Stimulated activated CD4-positive, alpha-beta T cell treated with anti-CD3 and anti-CD28 coated beads, Interleukin-12 subunit alpha, Interleukin-12 subunit beta, amount 100 ng/mL, for 4 hours (primary cell): Measurements from ENCODE around the gene VPS13D.

ENCODE experiments used
- DNase-seq: peaks from one replicate; pipeline ENCODE4 v3.0.0-alpha.2; 2020

The VPS13D gene

DNA sequence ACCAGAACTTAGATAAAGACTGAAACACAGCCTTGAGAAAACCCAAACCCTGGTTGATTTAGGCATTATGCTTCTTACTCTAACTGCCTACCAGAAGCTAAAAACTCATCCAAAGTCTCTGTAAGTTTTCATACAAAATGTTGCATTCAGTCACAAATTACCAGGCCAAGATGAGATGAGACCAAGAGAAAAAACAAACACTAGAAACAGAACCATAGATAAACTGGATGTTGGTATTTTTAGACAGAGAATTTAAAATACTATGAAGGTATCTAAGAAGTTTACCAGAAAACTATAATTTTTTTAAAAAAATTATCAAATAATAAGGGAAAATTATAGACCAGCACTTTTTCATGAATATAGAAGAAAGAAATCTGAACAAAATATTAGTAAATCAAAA, 180.5 kb downstream of the VPS13D start:
- DNase-seq, result no peak

- DNase-seq, result no peak
Measured at GRCh38 chr1:12411098-12411497, 181.3 kb downstream of the VPS13D start.

- no peak for DNase-seq
Measured at GRCh38 chr1:12411747-12412146, 181.9 kb downstream of the VPS13D start.

GRCh38 chr1:12412439-12412838, 182.6 kb downstream of the VPS13D start:
- DNase-seq, result no peak

- no peak for DNase-seq
Measured at GRCh38 chr1:12413664-12414410, 184.0 kb downstream of the VPS13D start.

GRCh38 chr1:12414444-12415018, 184.7 kb downstream of the VPS13D start:
- no peak for DNase-seq

DNA sequence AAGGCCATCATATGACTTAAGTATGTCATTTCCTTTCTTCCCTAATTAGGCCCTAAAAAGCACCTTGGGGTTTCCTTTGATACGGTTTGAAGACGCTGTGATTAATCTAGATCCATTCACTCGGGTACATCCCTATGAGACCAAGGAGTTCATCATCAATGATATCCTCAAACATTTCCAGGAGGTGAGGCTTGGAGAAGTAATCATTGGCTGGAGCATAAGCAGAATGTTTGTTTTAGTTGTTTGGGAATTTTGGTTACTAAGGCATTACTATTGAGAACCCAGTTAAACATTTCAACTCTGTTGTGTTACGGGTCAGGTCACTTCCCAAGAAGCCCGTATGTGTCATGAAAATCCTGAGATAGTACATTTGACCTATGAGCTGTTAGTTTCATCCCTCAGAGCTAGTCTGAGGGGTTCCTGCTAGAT, 185.2 kb downstream of the VPS13D start:
- no peak for DNase-seq

- DNase-seq, result no peak
Measured at GRCh38 chr1:12416101-12416500, 186.3 kb downstream of the VPS13D start.

DNA sequence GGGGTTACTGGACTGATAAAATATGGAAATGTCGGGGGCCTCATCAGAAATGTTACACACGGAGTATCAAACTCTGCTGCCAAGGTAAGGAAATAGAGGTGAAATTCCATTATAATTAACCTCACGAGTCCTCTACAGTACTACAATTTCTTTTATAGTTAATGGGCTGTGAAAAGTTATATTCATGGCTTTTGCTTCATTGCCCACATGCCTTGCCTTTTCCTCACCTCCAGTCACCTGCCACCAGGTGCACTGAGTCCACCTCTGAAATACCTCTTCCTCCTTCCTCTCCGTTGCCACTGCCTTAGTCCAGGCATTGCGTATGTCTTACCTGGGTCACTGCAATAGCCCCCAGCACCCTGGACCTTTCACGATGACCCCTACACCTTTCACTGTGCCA, 186.9 kb downstream of the VPS13D start:
- no peak for DNase-seq

DNA sequence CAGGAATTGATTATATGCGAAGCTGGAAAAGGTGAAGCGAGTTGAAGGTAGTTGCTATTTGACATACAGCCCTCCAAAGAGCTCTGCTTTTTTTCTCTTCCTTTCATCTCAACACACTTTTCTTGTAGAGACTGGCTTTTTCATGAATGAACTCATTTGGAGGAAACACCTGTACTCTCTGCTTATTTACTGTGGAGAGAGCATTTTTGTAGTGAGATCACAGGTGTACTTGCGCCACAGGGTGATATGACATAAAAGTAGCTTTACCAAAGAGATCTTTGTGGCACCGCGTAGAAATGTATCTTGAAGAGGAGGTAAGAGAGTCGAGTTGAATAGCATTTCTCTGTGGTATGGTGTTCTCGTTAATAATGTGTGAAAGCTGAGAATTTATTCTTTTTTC, 187.6 kb downstream of the VPS13D start:
- DNase-seq, result no peak

DNA sequence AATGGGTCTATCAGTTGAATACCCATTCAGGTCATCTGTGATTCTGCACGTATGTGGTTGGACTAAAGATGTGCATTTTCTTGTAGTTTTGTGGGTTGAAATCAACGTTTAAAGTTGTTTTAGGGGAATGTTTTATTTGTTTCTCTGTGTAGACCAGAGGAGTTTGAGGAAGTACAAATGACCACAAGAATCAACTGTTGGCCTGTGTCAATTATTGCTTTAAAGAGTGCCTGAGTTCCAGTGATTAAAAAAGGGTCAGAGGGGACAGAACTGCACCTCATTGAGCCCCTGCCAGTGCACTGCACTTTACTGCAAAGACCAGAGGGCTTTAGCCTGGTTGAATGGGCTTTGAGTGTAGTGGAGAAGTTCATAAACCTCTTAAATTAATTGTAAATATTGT, 190.3 kb downstream of the VPS13D start:
- no peak for DNase-seq

DNA sequence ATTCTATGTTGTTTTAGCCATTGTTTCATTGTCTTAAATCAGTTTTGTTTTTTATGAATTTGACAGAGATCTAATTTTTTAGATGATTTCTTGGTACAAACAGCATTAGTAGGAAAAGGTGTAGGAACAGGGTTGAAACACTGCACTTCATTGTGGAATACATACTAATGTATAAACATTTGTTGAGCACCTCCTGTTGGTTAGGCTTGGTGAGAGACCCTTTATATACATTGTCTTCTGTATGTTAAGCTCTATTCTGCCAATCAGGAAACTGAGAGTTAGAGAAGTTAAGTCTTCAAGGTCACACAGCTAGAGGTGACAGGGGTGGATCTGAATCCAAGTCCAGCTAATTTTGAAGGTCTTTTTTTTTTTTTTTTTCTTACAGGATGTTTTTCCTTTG, 192.7 kb downstream of the VPS13D start:
- no peak for DNase-seq

DNA sequence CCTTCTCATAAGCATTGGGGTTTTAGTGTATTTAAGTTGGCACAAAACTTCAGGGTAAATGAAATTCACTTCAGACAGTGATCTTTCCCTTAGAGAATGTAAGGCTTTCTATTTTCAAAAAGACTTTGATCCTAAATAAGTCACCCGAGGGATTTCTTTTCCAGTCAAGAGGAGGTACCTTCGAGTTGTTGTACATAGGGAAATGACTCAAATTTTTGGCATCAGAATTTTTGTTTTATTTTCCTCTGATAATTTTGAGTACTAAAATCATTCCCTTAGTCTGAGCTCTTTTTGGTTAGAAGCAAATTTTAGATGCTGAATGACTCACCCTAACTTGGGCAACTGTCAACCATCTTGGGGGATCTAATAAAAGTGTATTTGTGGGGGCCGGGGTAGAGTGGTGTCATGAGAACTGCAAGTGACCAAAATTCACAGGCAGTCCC, 194.3 kb downstream of the VPS13D start:
- no peak for DNase-seq

DNA sequence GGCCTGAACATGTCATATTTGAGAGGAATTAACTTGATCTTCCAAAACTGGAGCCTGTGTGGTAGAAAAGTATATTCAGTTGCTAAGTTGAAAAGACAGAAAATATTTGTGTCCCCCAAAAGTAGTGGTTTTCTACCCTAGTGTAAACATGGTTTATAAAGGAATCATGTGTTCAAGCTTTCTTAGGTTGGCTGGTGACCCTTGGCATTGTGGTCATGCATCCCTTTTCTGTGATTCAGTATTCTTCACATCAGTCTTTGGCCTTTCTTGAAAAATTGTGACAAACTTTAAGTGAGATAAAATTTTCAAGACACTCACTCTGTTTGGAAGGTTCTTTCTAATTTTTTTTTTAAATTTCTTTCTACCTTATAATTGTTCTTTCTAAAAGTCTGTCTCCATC, 195.0 kb downstream of the VPS13D start:
- DNase-seq, result no peak

DNA sequence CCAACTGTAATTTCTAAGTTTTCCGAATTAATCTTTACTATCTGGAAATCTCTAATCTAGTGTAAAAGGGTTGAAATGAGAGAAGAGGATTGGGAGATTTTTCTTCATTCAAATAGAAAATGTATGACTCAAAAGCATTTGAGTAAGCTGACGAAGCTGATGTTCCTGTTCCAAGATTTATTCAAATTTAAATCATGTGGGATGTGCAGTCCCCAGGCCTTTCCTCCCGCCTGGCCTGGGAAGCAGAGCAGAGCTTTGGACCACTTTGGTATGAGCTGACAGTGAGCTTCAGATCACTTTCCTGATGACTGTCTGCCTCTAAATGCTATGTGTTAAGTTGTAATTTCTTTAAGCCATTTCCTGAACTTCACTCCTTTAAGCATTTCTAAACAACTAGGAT, 196.2 kb downstream of the VPS13D start:
- DNase-seq, result no peak

GRCh38 chr1:12428334-12428733, 198.5 kb downstream of the VPS13D start:
- DNase-seq, result no peak

- no peak for DNase-seq
Measured at GRCh38 chr1:12430525-12430924, 200.7 kb downstream of the VPS13D start.

- DNase-seq, result no peak
Measured at GRCh38 chr1:12432897-12433296, 203.1 kb downstream of the VPS13D start.

DNA sequence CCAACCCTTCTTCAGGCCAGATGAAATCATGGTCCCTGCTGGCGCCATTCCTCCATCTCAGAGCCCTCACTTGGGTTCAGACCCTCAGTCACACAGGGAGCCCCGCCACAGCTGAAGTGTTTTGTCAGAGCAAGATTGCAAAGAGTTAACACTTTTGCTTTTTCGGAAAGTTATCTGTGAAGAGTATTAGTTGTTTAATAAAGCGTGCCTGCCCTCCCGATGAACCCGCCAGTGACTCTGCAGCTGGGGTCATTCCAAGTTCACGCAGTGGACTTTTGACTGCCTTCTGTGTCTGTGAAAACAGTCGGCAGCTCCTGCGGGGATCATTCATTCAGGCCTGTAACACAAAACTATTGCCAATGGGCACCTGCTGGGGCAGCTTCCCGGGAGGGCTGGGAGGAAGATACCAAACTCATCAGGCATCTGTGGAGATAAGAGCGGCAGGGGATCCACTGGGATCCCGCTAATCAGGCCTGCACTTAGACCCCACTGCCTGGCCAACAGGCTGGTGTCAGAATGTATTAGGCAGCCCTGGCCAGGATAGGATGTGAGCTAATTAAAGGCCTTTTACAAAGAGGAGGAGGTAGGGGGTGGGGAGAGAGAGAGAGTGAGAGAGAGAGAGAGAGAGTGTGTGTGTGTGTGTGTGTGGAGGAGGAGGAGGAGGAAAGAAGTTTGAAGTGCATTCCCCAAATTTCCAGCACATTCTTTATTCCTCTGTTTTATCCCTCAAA, 203.7 kb downstream of the VPS13D start:
- no peak for DNase-seq

- DNase-seq, result peak; percentile 39
Measured at GRCh38 chr1:12434174-12434573, 204.3 kb downstream of the VPS13D start.

DNA sequence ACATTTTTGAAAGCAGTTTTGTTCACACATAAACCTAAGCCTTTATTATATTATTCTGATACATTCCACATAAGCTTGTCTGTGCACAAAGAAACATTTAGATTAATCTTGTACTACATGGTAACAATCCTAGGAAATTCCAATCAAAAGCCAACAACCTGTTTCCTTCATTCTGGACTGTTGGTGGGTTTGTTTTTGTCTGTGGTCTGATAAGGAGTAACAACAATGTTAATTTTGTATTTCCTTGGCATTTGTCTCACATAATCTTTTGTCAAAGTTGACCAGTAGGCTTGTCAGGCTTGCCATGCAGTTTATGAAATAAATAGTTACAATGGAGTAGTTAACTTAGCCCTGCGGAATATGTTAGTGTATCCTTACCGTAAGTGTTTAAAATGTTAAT, 204.9 kb downstream of the VPS13D start:
- no peak for DNase-seq

DNA sequence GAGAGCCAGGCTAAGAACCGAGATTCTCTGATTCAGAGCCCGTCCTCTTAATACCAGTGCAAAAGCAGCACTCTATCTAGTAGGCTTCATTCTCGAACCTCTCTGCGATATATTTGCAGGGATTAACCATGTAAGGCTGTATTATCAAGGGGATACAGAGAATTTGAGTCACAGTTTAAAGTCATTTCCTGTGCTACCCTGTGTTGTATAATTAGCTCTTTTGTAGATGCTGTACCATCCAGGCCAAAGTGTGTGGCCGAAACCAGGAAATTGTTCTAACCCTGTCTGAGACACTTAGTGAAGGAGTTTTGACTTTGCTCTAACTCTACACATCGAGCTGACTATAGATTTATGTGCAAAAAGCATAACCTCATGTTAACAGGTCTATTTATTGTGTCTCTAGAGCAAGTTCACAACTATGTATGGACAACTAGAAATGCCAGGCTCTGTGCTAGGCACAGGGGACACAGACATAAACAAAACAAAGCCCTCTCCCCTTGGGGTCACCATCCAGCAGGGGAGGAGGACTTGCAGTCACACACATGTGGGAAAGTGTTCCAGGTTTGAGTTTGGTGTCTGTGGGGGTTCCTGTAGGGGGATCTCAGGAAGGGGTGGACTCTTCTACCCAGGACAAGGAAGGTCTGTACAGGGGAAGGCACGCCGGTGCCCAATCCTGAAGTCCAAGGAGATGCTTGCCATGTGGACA, 206.0 kb downstream of the VPS13D start:
- peak; percentile 26 for DNase-seq

- no peak for DNase-seq
Measured at GRCh38 chr1:12436345-12436658, 206.5 kb downstream of the VPS13D start.
